Measurements from ENCODE around the gene ZXDC. TPM values are rescaled to one million over a fixed set of nuclear protein-coding genes. Genes with fewer than 3 reads are reported as not detected.

Gene ZXDC
- total RNA-seq, 1 experiment from 2014 or later: 28.3 TPM

DNA sequence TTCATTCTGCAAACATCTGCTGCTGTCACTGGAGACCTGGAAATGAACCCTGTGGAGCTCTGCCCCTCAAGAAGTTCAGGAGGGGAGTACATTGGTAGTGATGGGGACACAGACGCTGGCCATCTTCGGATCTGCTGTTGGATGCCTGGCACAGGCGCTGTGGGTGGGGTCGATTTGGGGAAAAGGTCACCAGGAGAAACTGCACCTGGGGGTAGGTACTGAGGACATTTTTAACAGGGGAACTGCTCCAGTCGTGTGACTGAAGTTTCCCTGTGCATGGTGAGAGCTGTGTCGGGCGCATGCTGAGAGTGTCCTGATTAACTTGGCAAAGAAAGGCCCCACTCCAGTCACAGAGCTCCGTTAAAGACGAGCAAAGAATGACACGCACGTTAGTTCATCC lies 38.5 kb upstream of the ZXDC start:
- DNase-seq: no peak
- no peaks in the 10 kb centered on the region for H3K79me2 ChIP-seq (ENCODE audit: insufficient read depth, low read length)
- TF ChIP-seq, protein P1, sequence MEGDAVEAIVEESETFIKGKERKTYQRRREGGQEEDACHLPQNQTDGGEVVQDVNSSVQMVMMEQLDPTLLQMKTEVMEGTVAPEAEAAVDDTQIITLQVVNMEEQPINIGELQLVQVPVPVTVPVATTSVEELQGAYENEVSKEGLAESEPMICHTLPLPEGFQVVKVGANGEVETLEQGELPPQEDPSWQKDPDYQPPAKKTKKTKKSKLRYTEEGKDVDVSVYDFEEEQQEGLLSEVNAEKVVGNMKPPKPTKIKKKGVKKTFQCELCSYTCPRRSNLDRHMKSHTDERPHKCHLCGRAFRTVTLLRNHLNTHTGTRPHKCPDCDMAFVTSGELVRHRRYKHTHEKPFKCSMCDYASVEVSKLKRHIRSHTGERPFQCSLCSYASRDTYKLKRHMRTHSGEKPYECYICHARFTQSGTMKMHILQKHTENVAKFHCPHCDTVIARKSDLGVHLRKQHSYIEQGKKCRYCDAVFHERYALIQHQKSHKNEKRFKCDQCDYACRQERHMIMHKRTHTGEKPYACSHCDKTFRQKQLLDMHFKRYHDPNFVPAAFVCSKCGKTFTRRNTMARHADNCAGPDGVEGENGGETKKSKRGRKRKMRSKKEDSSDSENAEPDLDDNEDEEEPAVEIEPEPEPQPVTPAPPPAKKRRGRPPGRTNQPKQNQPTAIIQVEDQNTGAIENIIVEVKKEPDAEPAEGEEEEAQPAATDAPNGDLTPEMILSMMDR (conservative IDR thresholded peaks at IDR 0.05): no peak

More for the DNA sequence above, 38.5 kb upstream of the ZXDC start:
- Histone ChIP-seq H4K91ac (ENCODE audit: insufficient read length, low read depth, low read length) (no peak overlapping the region), H4K5ac (ENCODE audit: insufficient read length, low read depth, low read length) (no peak overlapping the region), H4K20me1 (ENCODE audit: control insufficient read depth, insufficient read depth, insufficient read length) (no peaks in the 10 kb centered on the region), H3K18ac (ENCODE audit: insufficient read length, low read depth, low read length) (no peak overlapping the region), H2BK5ac (ENCODE audit: insufficient read length, low read length) (no peak overlapping the region), H2AK5ac (ENCODE audit: insufficient read length, low read length) (no peak overlapping the region), H2BK20ac (ENCODE audit: low read depth, low read length, poor library complexity, severe bottlenecking) (no peak overlapping the region), H4K8ac (replicated peaks; ENCODE audit: insufficient read length, low read depth, low read length) (no peak overlapping the region), H2BK12ac (ENCODE audit: insufficient read length, low read depth, low read length) (no peak overlapping the region), H2BK15ac (ENCODE audit: low read depth, low read length) (no peak overlapping the region), H3K4me2 (ENCODE audit: insufficient read depth, insufficient read length, low read length) (no peak overlapping the region), H3K9me3 (ENCODE audit: control insufficient read depth, low read depth, low read length) (no peaks in the 10 kb centered on the region), H2AFZ (ENCODE audit: low read length) (no peak overlapping the region), H3K14ac (ENCODE audit: insufficient read depth, low read length) (no peak overlapping the region), H3K23ac (ENCODE audit: insufficient read length, low read depth, low read length) (no peak overlapping the region), H3K27me3 (ENCODE audit: insufficient read depth, low read length) (no peaks in the 10 kb centered on the region), H3K4me1 (ENCODE audit: insufficient read depth, low read length) (no peaks in the 10 kb centered on the region), H3K23me2 (ENCODE audit: insufficient read length, low read depth, low read length, poor library complexity, severe bottlenecking) (no peaks in the 10 kb centered on the region), H3T11ph (ENCODE audit: low read length) (no peak overlapping the region), H3K56ac (ENCODE audit: insufficient read length, low read depth, low read length) (no peak overlapping the region), H3K4ac (ENCODE audit: low read depth, low read length) (no peak overlapping the region), H2BK120ac (ENCODE audit: low read depth, low read length, poor library complexity, severe bottlenecking) (no peak overlapping the region), H3K9ac (ENCODE audit: extremely low read depth, insufficient read length, low read length) (no peak overlapping the region), H3K27ac (ENCODE audit: insufficient read length, low read depth, low read length) (no peak overlapping the region), H3K79me1 (ENCODE audit: insufficient read depth, low read depth, low read length, poor library complexity, severe bottlenecking) (no peaks in the 10 kb centered on the region)
- H3K4me1 Mint-ChIP-seq: 0 out of 4 replicates have a peak, but pooled peaks cover 0 to 4% of the 10 kb centered on the region in 2 experiments
- H3K36me3 Mint-ChIP-seq (ENCODE audit: insufficient read depth in 1 of 3, low read depth in 3 of 3): no peaks in the 10 kb centered on the region
- H3K4me3 Mint-ChIP-seq: no peak overlapping the region
- WGBS (ENCODE audit: extremely low coverage, insufficient read length, low lambda C conversion rate): no CpG with 5 or more reads among the region's 11 CpGs
- H3K27ac Mint-ChIP-seq: no peak overlapping the region
- H3K27me3 Mint-ChIP-seq (ENCODE audit: low read depth): no peaks in the 10 kb centered on the region
- H3K9me3 Mint-ChIP-seq: no peaks in the 10 kb centered on the region
